22Rv1 (cell line): Measurements from ENCODE around the gene TCP10L.

ENCODE experiments used
- ZFX ChIP-seq: fragments of 450-650 bp; IDR thresholded peaks from 2 replicates; pipeline ENCODE4 v1.6.1; 2017; ENCODE audit warnings: antibody characterized with exemption, borderline replicate concordance
- TF ChIP-seq, protein P1 (sequence below): fragments of 450-650 bp; IDR thresholded peaks from 2 replicates; pipeline ENCODE4 v1.5.1; 2017; ENCODE audit warnings: mild to moderate bottlenecking

DNA sequence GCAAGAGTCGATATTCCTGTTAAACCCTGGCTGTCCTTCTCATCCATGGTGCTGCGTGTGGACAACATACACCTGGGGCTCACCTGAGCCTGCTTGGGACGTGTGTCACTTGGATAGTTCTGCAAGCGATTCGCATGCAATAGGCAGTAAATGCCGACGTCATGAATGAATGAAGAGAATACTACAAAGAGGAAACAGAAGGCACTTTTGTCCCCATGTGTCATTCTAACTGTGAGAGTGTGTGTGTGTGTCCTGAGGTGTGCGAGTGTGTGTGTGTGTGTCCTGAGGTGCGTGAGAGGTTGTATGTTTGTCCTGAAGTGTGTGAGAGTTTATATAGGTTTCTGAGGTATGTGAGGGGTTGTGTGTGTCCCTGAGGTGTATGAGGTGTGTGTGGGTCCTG is 647 bp upstream of the TCP10L start:
- TF ChIP-seq, protein P1, sequence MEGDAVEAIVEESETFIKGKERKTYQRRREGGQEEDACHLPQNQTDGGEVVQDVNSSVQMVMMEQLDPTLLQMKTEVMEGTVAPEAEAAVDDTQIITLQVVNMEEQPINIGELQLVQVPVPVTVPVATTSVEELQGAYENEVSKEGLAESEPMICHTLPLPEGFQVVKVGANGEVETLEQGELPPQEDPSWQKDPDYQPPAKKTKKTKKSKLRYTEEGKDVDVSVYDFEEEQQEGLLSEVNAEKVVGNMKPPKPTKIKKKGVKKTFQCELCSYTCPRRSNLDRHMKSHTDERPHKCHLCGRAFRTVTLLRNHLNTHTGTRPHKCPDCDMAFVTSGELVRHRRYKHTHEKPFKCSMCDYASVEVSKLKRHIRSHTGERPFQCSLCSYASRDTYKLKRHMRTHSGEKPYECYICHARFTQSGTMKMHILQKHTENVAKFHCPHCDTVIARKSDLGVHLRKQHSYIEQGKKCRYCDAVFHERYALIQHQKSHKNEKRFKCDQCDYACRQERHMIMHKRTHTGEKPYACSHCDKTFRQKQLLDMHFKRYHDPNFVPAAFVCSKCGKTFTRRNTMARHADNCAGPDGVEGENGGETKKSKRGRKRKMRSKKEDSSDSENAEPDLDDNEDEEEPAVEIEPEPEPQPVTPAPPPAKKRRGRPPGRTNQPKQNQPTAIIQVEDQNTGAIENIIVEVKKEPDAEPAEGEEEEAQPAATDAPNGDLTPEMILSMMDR, result no peak
- no peak for TF ChIP-seq ZFX
